ENCODE data around the gene CRABP1. TPM values are rescaled to one million over a fixed set of nuclear protein-coding genes. Genes with fewer than 3 reads are reported as not detected.

Gene CRABP1
- total RNA-seq: not detected in 2 replicates

- DNase-seq (ENCODE audit: low read depth): no peak
- TF ChIP-seq, protein P1, sequence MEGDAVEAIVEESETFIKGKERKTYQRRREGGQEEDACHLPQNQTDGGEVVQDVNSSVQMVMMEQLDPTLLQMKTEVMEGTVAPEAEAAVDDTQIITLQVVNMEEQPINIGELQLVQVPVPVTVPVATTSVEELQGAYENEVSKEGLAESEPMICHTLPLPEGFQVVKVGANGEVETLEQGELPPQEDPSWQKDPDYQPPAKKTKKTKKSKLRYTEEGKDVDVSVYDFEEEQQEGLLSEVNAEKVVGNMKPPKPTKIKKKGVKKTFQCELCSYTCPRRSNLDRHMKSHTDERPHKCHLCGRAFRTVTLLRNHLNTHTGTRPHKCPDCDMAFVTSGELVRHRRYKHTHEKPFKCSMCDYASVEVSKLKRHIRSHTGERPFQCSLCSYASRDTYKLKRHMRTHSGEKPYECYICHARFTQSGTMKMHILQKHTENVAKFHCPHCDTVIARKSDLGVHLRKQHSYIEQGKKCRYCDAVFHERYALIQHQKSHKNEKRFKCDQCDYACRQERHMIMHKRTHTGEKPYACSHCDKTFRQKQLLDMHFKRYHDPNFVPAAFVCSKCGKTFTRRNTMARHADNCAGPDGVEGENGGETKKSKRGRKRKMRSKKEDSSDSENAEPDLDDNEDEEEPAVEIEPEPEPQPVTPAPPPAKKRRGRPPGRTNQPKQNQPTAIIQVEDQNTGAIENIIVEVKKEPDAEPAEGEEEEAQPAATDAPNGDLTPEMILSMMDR (conservative IDR thresholded peaks at IDR 0.05; ENCODE audit: low read depth, low read length): no peak
- no peak within 1 kb of the TSS for H3K4me3 ChIP-seq (ENCODE audit: low read depth, low read length)
Measured at GRCh38 chr15:78340231-78341056, at the start of gene CRABP1. Gene CRABP1, plus strand, starts transcription at chr15:78340353. Its CDS starts 76 bp downstream, at chr15:78340429.

GRCh38 chr15:78291052-78291451, 49.1 kb upstream of the CRABP1 start:
- TF ChIP-seq, protein P1 (conservative IDR thresholded peaks at IDR 0.05; ENCODE audit: low read depth, low read length): no peak
- DNase-seq (ENCODE audit: low read depth): no peak
- H3K4me3 ChIP-seq (ENCODE audit: low read depth, low read length): no peak overlapping the region

- no peak for DNase-seq (ENCODE audit: low read depth)
- H3K4me3 ChIP-seq (ENCODE audit: low read depth, low read length): no peak overlapping the region
- TF ChIP-seq, protein P1 (conservative IDR thresholded peaks at IDR 0.05; ENCODE audit: low read depth, low read length): no peak
Measured at GRCh38 chr15:78291698-78292097, 48.5 kb upstream of the CRABP1 start.

DNA sequence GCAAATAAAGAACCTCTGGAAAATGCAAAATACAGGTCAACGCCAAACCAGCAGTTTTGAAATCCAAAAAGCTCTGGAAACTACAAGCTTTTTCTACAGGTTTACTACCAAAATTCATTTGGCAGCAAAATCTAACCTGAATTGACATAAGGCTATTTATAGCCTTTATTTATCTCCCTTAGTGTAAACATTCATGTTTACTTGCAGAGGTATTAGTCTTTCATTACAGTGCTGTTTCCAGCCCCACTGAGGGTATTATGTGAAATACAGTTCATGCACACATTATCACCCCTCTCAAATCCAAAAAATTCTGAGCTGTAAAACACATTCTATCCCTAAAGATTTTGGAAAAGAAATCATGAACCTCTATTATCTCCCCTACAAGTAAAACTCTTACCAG, 47.9 kb upstream of the CRABP1 start:
- no peak for DNase-seq (ENCODE audit: low read depth)
- no peak overlapping the region for H3K4me3 ChIP-seq (ENCODE audit: low read depth, low read length)
- TF ChIP-seq, protein P1 (conservative IDR thresholded peaks at IDR 0.05; ENCODE audit: low read depth, low read length): no peak

DNA sequence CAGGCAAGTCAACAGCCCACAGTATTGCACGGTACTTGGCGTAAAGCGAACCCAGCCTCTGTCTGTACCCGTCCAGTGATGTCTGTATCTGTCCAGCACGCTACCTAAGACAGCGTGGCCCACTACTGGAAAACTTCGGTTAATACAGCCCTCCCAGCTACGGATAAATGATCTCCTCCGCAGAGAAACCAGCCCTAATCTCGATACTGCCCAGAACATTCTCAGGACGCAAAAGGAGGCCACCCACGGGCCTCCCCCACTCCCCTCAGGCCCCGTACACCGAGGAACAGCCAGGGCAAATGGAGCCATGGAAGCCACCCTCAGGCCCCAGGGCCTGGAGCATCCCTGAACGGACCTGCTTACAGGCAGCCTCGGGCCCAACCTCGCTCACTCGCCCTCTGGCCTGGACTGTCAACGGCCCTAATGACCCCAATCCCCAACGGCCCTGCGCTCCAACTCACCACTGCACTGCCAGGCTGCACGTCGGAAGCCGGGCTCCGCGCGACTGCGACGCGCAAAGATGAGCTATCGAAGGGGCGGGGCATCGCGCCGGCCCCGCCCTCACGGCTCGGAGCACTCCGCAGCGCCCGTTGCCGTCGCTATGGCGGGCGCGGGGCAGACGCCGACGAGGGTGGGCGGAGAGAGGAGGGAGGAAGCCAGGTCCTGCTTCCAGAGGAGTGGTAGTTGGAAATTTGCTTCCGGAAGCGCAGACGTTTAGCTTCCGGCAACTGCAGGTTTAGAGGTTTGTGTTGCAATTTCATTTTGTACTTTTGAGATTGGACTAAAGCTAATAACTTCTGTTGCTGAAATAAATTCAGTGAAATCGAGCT, 40.8 kb upstream of the CRABP1 start, which contains the start of gene SKIC8:
SKIC8 (minus strand) TSS at position 509 of the 830 bp plus-strand sequence. CDS start 3,923 bp downstream, outside the sequence.
- DNase-seq (ENCODE audit: low read depth): no peak
- TF ChIP-seq, protein P1 (conservative IDR thresholded peaks at IDR 0.05; ENCODE audit: low read depth, low read length): peak; percentile 21
- H3K4me3 ChIP-seq (ENCODE audit: low read depth, low read length): peak within 1 kb of the TSS; percentile 94

GRCh38 chr15:78301326-78301725, 38.8 kb upstream of the CRABP1 start:
- H3K4me3 ChIP-seq (ENCODE audit: low read depth, low read length): no peak overlapping the region
- TF ChIP-seq, protein P1 (conservative IDR thresholded peaks at IDR 0.05; ENCODE audit: low read depth, low read length): no peak
- DNase-seq (ENCODE audit: low read depth): no peak

All from epithelial cell of proximal tubule (primary cell).